ENCODE measurements around the gene PDCD4. TPM values are rescaled to one million over a fixed set of nuclear protein-coding genes. Genes with fewer than 3 reads are reported as not detected.

The PDCD4 gene
- total and polyA plus RNA-seq, 2 of the 13 experiments (the other 11 are each of a cell fraction or from before 2014, with no cell fraction given), result 22.8 to 56.2 TPM

DNA sequence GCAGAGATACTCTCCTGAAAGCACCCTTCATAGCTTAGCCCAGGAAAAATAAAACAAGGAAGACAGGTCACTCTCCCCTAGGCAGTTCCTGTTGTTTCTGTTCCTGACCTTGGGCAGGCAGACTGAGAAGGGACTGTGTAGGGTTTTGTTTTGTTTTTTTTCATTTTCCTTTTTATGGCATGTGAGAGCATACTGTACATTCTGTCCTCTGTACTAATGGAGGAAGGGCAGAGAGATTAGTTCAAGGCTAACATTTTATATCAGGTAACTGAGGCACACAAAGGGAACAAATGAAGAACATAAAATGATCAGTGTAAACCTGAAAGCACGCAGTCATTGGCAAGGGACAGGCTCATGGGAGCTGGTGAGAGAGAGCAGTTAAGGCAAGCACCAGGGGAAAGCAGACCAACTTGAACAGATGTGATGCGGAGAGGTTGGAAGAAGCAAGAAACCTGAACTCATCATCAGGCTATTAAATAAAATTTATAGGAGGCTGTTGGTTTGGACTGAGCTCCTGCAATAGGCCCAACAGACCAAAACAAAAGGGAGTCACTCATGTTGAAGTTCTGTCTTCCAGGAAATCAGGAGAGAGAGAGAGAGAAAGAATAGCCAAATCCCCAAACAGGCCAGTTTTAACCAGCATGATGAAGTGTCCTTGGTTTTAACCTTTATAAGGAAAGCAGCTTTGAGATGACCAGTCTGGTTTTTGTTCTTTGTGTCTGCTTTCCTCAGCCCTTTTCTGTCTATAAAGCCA is 34.1 kb upstream of the PDCD4 start (continued):
- no peak for TF ChIP-seq DNMT1 (CRISPR knock-in tag; IDR thresholded peaks at IDR 0.05)
- TF ChIP-seq, protein P1, sequence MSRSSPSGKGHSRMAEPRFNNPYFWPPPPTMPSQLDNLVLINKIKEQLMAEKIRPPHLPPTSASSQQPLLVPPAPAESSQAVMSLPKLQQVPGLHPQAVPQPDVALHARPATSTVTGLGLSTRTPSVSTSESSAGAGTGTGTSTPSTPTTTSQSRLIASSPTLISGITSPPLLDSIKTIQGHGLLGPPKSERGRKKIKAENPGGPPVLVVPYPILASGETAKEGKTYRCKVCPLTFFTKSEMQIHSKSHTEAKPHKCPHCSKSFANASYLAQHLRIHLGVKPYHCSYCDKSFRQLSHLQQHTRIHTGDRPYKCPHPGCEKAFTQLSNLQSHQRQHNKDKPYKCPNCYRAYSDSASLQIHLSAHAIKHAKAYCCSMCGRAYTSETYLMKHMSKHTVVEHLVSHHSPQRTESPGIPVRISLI (CRISPR knock-in tag; IDR thresholded peaks at IDR 0.05; ENCODE audit: borderline replicate concordance), result peak; percentile 59; the same call in 1 of the 2 replicates
- TF ChIP-seq, protein P2, sequence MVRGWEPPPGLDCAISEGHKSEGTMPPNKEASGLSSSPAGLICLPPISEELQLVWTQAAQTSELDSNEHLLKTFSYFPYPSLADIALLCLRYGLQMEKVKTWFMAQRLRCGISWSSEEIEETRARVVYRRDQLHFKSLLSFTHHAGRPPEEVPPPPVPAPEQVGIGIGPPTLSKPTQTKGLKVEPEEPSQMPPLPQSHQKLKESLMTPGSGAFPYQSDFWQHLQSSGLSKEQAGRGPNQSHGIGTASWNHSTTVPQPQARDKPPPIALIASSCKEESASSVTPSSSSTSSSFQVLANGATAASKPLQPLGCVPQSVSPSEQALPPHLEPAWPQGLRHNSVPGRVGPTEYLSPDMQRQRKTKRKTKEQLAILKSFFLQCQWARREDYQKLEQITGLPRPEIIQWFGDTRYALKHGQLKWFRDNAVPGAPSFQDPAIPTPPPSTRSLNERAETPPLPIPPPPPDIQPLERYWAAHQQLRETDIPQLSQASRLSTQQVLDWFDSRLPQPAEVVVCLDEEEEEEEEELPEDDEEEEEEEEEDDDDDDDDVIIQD (CRISPR knock-in tag; IDR thresholded peaks at IDR 0.05; ENCODE audit: low read depth), result peak; percentile 48; the same call in 1 of the 2 replicates
- TF ChIP-seq, protein P3, sequence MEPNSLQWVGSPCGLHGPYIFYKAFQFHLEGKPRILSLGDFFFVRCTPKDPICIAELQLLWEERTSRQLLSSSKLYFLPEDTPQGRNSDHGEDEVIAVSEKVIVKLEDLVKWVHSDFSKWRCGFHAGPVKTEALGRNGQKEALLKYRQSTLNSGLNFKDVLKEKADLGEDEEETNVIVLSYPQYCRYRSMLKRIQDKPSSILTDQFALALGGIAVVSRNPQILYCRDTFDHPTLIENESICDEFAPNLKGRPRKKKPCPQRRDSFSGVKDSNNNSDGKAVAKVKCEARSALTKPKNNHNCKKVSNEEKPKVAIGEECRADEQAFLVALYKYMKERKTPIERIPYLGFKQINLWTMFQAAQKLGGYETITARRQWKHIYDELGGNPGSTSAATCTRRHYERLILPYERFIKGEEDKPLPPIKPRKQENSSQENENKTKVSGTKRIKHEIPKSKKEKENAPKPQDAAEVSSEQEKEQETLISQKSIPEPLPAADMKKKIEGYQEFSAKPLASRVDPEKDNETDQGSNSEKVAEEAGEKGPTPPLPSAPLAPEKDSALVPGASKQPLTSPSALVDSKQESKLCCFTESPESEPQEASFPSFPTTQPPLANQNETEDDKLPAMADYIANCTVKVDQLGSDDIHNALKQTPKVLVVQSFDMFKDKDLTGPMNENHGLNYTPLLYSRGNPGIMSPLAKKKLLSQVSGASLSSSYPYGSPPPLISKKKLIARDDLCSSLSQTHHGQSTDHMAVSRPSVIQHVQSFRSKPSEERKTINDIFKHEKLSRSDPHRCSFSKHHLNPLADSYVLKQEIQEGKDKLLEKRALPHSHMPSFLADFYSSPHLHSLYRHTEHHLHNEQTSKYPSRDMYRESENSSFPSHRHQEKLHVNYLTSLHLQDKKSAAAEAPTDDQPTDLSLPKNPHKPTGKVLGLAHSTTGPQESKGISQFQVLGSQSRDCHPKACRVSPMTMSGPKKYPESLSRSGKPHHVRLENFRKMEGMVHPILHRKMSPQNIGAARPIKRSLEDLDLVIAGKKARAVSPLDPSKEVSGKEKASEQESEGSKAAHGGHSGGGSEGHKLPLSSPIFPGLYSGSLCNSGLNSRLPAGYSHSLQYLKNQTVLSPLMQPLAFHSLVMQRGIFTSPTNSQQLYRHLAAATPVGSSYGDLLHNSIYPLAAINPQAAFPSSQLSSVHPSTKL (CRISPR knock-in tag; IDR thresholded peaks at IDR 0.05), result peak; percentile 57; the same call in 1 of the 2 replicates
- TF ChIP-seq ELF3 (CRISPR knock-in tag; IDR thresholded peaks at IDR 0.05), result peak; percentile 84; the same call in 1 of the 2 replicates
- no peak for TF ChIP-seq TP53 (CRISPR knock-in tag; conservative IDR thresholded peaks at IDR 0.05)
- TF ChIP-seq, protein P4, sequence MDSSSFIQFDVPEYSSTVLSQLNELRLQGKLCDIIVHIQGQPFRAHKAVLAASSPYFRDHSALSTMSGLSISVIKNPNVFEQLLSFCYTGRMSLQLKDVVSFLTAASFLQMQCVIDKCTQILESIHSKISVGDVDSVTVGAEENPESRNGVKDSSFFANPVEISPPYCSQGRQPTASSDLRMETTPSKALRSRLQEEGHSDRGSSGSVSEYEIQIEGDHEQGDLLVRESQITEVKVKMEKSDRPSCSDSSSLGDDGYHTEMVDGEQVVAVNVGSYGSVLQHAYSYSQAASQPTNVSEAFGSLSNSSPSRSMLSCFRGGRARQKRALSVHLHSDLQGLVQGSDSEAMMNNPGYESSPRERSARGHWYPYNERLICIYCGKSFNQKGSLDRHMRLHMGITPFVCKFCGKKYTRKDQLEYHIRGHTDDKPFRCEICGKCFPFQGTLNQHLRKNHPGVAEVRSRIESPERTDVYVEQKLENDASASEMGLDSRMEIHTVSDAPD (CRISPR knock-in tag; IDR thresholded peaks at IDR 0.05), result no peak
- TF ChIP-seq NR2F2 (IDR thresholded peaks at IDR 0.05; ENCODE audit: borderline replicate concordance, low read depth), result no peak
- no peak for TF ChIP-seq U2AF2 (IDR thresholded peaks at IDR 0.05; ENCODE audit: low read depth, low read length)
- TF ChIP-seq PAWR (CRISPR knock-in tag; IDR thresholded peaks at IDR 0.05; ENCODE audit: borderline replicate concordance), result no peak
- TF ChIP-seq SOX5 (CRISPR knock-in tag; IDR thresholded peaks at IDR 0.05; ENCODE audit: borderline replicate concordance), result peak; percentile 74; the same call in 1 of the 2 replicates
- no peak for TF ChIP-seq FOXP1 (IDR thresholded peaks at IDR 0.05)
- 0 out of 2 replicates have a peak, but pooled peaks have one; percentile 27 for TF ChIP-seq FOXP1 (CRISPR knock-in tag; IDR thresholded peaks at IDR 0.05)
- TF ChIP-seq ZKSCAN8 (CRISPR knock-in tag; IDR thresholded peaks at IDR 0.05; ENCODE audit: borderline replicate concordance), result peak; percentile 36; the same call in 1 of the 2 replicates
- TF ChIP-seq HMG20A (CRISPR knock-in tag; IDR thresholded peaks at IDR 0.05; ENCODE audit: borderline replicate concordance), result peak; percentile 37; the same call in 1 of the 2 replicates
- no peak for TF ChIP-seq SPEN (CRISPR knock-in tag; IDR thresholded peaks at IDR 0.05; ENCODE audit: low read depth)
